Cerebellar cortex (tissue), 1 donor: Measurements from ENCODE around the gene FUT8.
"Not testable (repeated sequence)": the region's sequence is repeated elsewhere in the genome, so short reads cannot be mapped to it uniquely, and the experiment has no call there.

ENCODE experiments used
- DNase-seq: peaks from one replicate; pipeline ENCODE4 v3.0.0-alpha.2; 2015; ENCODE audit warnings: low spot score

Gene FUT8

DNA sequence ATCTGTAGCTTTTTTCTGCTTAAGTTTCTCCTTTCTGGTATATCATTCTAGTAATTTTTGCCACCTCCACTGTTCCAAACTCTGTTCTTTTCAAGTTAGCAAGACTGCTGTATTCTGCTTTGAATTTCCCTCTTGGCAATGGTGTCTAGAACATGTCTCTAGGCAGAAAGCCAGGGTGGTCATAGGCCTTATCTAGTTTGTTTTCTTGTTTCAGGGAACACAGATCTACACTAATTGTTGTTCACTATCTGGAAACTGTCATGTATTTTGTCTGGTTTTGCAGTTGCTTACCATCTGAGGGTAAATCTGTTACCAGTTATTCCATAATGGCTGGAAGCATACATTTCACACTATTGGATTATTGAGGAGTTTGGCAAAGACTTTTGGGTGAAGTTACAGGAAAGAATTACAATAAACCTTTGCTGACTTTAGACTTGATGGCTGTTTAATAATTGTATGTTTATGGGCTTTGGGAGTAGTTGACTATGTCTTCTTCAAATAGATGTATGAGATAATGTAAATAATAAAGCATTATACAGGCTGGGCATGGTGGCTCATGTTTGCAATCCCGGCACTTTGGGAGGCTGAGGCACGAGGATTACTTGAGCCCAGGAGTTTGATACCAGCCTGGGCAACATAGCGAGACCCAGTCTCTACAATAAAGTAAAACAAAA is 41.4 kb downstream of the FUT8 start:
- no peak for DNase-seq

GRCh38 chr14:65456247-65456646 is 43.7 kb downstream of the FUT8 start:
- no peak for DNase-seq

DNA sequence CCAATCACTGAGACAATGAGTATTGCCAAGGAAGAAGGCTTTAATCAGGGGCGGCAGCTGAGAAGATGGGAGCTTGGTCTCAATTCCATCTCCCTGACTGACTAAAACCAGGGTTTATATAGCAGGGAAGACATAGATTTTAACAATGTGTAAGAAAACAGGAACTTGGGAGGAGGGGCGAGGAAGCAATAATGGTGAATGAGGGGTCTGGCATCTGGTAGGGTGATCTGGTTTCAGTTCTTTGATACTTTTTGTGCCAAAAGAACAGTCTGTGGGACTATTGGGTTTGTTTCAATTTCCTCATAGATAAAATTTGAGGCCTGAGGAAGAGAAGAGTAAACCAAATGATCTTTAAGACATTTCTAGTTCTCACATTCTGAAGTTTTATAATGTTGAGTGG is 49.2 kb downstream of the FUT8 start:
- no peak for DNase-seq

DNA sequence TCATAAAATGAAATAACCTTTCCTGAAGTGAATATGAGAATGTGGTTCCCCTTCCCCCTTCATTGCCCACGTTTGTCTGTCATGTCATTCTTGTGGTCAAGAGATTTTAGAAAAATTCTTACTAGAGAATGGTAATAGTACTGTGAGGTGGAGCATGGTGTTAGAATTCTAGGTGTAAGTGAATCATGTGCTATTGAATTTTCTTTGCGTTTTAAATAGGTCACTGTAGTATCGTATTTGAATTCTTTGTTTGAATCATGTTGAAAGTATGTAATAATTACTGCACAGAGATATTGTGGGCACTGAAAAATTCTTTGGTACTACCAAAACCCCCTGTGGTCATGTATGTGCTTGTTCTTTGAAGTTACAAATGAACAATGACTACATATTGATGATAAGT is 49.9 kb downstream of the FUT8 start:
- no peak for DNase-seq

DNA sequence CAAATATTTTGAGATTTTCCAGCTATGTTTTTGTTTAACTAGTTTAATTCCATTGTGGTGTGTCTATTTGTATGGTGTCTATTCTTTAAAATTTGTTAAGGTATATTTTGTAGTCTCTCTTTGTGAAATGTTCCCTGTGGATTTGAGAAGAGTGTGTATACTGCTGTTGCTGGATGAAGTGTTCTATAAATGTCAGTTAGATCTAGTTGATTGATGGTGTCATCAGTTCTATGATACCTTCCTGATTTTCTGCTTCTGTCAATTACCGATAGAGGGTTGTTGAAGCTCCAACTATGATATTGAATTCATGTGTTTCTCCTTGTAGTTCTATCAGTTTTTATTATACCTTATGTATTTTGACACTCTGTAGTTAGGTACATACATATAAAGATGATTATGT is 53.1 kb downstream of the FUT8 start:
- DNase-seq, result no peak

- not testable (repeated sequence) for DNase-seq
Measured at GRCh38 chr14:65467926-65468325, 55.4 kb downstream of the FUT8 start.

DNA sequence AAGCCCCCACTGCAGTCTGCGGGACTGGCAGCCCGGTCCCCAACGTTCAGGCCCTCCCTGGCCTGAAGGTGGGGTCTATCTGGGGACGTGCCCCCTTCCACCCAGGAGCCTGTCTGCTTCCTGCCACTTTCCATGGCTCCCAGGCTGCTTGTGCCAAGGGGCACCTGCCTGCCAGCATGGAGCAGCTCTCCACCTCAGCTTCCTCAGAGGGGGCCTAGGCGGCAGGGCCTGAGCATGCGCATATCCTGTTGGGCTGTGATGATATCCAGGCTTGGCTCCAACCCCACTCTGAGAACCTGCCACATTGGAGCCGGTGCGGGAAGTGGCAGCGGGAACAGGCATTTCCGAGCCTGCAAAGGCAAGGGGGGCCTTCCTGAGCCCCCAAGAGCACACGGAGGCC is 57.4 kb downstream of the FUT8 start:
- DNase-seq, result peak; percentile 50

GRCh38 chr14:65470404-65470880 is 57.9 kb downstream of the FUT8 start:
- no peak for DNase-seq

DNA sequence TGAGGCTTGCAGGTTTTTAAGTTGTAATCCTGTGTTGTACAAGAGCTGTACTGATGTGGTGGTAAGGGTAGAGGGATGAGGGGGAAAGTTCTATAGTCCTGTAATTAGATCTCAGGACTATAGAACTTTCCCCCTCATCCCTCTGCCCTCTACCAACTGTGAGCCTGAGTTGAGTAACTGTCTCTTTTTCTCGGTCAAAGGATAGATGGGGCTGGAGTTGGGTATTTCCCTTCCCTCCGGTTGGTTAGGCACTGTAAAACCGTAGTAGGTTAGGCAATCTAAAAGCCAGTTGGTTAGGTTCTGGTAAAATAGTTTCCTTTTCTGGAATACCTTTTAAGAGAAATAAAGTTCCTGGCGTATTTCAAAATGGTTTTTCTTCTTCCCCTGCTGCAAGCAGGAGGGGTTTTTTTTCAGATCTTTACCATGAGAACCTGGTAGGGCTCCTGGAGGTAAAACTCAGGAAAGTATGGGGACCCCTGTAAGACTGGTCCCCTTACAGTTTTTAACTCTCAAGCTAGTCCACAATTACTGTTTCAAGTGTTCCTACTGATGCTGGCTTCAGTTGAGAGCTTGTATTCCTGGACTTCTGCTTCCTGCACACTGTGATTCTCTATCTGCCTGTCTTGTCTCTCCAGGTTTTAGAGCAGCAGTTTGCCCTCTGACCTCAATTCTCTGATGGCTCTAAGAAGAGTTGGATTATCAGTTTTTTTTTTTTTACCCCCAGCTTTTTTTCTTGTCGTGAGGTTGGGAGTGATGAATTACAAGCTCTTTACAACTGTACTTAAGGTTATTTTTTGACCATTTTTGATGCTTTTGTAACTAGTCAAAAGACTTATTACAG is 58.7 kb downstream of the FUT8 start:
- no peak for DNase-seq

- no peak for DNase-seq
Measured at GRCh38 chr14:65472189-65472588, 59.7 kb downstream of the FUT8 start.

- DNase-seq, result no peak
Measured at GRCh38 chr14:65476273-65476941, 63.9 kb downstream of the FUT8 start.

DNA sequence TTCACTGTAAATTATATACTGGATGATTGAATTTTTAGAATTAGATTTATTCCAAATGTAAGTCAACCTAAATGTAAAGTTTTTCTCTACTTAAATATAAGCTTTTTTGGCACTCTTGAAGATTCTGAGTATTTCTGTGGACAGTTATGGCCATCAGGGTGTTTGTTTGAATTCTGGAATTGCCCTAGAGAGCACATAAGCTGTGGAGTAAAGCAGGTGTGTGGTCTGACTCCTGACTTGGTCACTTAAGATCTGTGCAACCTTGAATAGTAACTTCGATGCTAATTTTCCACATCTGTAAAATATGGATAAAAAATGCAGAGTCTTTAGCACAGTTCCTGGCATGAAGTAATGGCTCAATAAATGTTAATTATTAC is 64.4 kb downstream of the FUT8 start:
- DNase-seq, result no peak

DNA sequence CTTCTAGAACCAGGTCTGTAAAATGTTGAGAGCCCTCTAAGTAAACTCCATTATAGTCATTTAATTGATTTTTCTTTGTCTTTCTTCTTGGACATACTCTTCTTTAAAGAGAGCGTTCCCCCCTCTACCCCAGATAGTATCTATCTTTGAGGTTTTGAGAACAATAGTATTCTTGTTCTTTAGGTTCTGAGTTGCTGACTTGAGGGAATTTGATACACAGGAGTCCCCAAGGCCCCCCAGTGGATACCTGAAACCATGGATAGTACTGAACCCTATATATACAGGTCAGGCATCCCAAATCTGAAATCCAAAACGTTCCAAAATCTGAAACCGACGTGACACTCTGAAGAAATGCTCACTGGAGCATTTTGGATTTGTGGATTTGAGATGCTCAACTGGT is 65.5 kb downstream of the FUT8 start:
- no peak for DNase-seq

DNA sequence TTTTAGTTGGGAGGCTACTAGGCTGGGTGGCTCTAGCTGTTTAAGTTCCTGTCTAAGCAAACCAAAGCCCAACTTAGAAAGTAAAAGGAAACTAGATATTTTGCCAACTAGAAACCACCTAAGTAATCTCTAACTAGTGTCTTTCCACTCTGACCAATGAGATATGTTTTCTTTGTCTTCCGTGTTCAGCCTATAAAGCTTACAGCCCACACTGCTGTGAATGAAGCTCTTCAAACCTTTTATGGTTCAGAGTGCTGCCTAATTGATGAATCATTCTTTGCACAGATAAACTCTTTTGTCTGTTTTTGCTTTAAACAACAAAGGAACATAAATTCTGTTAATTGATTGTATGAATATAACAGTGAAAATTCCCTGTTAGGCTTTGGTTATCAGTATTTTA is 66.1 kb downstream of the FUT8 start:
- no peak for DNase-seq

- DNase-seq, result no peak
Measured at GRCh38 chr14:65479386-65479785, 66.9 kb downstream of the FUT8 start.

DNA sequence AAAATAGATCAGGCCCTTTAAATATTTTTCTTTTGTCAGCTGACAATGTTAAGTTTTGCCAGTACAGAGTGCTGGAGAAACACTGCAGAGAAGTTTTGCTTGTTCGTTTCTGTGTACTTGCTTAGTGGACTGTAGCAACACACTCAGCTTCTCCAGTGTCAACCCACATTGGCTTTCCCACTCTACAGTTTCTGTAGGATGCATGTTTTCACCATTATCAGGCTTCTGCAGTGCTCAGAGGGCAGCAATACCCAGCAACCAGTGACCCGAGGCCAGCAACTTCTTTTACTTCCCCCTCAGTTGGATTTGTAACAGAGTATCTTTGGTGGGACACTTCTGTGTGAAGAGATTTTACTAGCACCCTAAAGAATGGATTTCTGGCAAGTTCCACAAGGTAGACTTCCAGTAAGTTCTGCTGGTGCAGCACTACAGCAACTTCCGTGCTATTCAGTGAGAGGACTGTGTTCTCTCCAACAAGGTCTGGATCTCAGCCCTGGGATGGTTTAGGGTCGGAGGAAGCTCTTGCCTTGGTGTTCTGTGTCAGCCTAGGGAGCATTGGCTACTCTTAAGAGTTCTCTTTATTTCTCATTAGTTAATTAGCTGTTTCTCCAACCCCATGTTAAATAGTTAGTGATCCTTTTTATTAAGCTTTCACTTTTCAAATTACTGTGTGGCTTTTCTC is 70.4 kb downstream of the FUT8 start:
- DNase-seq, result no peak

GRCh38 chr14:65483647-65484046 is 71.1 kb downstream of the FUT8 start:
- no peak for DNase-seq

GRCh38 chr14:65485516-65485915 is 73.0 kb downstream of the FUT8 start:
- DNase-seq, result no peak

DNA sequence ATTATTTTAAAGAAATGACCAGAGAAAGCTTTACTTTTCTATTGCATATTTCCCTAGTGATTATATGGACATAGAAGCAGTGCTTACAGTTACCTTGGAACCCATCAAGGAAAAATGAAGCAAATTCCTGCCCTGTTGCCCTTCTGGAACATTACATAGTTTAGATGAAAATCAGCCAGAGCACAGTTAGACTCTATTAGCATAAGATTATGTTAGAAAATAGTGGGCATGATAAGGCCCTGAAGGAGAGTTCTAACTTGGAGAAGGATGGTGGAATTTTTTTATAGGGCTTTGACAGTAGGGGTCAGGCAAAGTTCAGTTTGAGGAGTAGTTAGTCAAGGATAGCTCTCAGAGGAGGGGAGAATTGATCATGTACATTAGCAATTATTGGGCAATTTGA is 74.3 kb downstream of the FUT8 start:
- no peak for DNase-seq

DNA sequence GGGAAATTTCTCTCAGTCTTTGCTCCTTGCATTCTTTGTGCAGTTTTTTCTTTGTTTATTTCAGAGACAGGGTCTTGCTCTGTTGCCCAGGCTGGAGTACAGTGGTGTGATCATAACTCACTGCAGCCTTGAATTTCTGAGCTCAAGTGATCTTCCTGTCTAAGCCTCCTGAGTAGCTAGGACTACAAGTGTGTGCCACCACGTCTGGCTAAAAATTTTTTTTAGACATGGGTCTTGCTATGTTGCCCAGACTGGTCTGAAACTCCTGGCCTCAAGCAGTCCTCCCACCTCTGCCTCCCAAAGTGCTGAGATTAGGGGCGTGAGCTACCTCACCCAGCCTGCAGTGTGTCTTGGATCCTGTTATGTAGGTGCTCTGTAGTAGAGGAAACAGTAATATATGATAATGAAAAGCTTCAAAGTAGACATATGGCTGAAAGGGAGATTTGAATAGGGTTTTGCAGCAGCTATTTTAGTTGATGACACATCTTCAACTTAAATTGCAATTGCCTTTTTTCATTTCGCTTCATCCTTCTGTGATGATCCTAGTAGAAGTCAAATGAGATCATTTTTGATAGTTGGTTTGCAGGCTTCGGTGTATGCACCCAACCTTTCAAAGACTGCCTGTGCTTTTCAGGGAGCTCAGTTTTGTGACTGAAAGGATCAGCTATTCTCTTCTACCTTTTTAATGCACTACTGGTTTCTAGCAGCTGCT is 75.4 kb downstream of the FUT8 start:
- no peak for DNase-seq

GRCh38 chr14:65491274-65491673 is 78.7 kb downstream of the FUT8 start:
- no peak for DNase-seq

- DNase-seq, result no peak
Measured at GRCh38 chr14:65492266-65492665, 79.7 kb downstream of the FUT8 start.
